ENCODE results near the gene KIAA0319L.
"Not testable (repeated sequence)": the region's sequence is repeated elsewhere in the genome, so short reads cannot be mapped to it uniquely, and the experiment has no call there.

Gene KIAA0319L

GRCh38 chr1:35591211-35591610 is 34.0 kb upstream of the KIAA0319L start:
- DNase-seq (ENCODE audit: low read depth in 2 of 2) = no peak
- no peak overlapping the region for H3K4me3 ChIP-seq (replicated peaks in 1 of 2; ENCODE audit: low read depth in 2 of 2, low read length in 2 of 2)
- TF ChIP-seq CTCF (IDR thresholded peaks at IDR 0.05; ENCODE audit: low read depth, low read length) = no peak

- no peak for TF ChIP-seq CTCF (IDR thresholded peaks at IDR 0.05; ENCODE audit: low read depth, low read length)
- H3K4me3 ChIP-seq (replicated peaks in 1 of 2; ENCODE audit: low read depth in 2 of 2, low read length in 2 of 2) = no peak overlapping the region
- DNase-seq (ENCODE audit: low read depth in 2 of 2) = no peak
These were observed 33.4 kb upstream of the KIAA0319L start for GRCh38 chr1:35590476-35591040.

GRCh38 chr1:35589516-35590427 is 32.6 kb upstream of the KIAA0319L start:
- no peak for DNase-seq (ENCODE audit: low read depth in 2 of 2)
- no peak for TF ChIP-seq CTCF (IDR thresholded peaks at IDR 0.05; ENCODE audit: low read depth, low read length)
- no peak overlapping the region for H3K4me3 ChIP-seq (replicated peaks in 1 of 2; ENCODE audit: low read depth in 2 of 2, low read length in 2 of 2)

GRCh38 chr1:35588197-35588910 is 31.2 kb upstream of the KIAA0319L start:
- DNase-seq (ENCODE audit: low read depth in 2 of 2) = no peak
- TF ChIP-seq CTCF (IDR thresholded peaks at IDR 0.05; ENCODE audit: low read depth, low read length) = no peak
- no peak overlapping the region for H3K4me3 ChIP-seq (replicated peaks in 1 of 2; ENCODE audit: low read depth in 2 of 2, low read length in 2 of 2)

GRCh38 chr1:35587736-35588135 is 30.5 kb upstream of the KIAA0319L start:
- no peak for DNase-seq (ENCODE audit: low read depth in 2 of 2)
- TF ChIP-seq CTCF (IDR thresholded peaks at IDR 0.05; ENCODE audit: low read depth, low read length) = no peak
- H3K4me3 ChIP-seq (replicated peaks in 1 of 2; ENCODE audit: low read depth in 2 of 2, low read length in 2 of 2) = no peak overlapping the region

GRCh38 chr1:35586808-35587207 is 29.6 kb upstream of the KIAA0319L start:
- H3K4me3 ChIP-seq (replicated peaks in 1 of 2; ENCODE audit: low read depth in 2 of 2, low read length in 2 of 2) = no peak overlapping the region
- DNase-seq (ENCODE audit: low read depth in 2 of 2) = no peak
- TF ChIP-seq CTCF (IDR thresholded peaks at IDR 0.05; ENCODE audit: low read depth, low read length) = no peak

GRCh38 chr1:35585805-35586204 is 28.6 kb upstream of the KIAA0319L start:
- H3K4me3 ChIP-seq (replicated peaks in 1 of 2; ENCODE audit: low read depth in 2 of 2, low read length in 2 of 2); DNase-seq (ENCODE audit: low read depth in 2 of 2): not testable (repeated sequence)

Measured in cardiac fibroblast (primary cell).